A549 (cell line): ENCODE results near the gene ERAP2. TPM values are rescaled to one million over a fixed set of nuclear protein-coding genes. Genes with fewer than 3 reads are reported as not detected.

ENCODE experiments used
- ATAC-seq, 2 experiments: fragments of 200-7000 bp in 1 of 2; fragments of >200 bp in 1 of 2; cut with Nextera tagmentation in 1 of 2; cut with Tn5 transposase in 1 of 2; 3 replicates each; pipeline versions ENCODE4 v1.8.0 to v1.9.1; 2018 to 2020; ENCODE audit warnings: mild to moderate bottlenecking in 1 of 2, moderate library complexity in 1 of 2
- CTCF ChIA-PET: fragments of 300-600 bp; sonication (Branson Sonifier 250); formaldehyde crosslinking; extraction: SDS; loops from one replicate; lab custom pipeline; 2021; ENCODE audit warnings: antibody characterized with exemption, inconsistent platforms; lab: Yijun Ruan, JAX
- POLR2A ChIA-PET: fragments of 350-600 bp; formaldehyde crosslinking; extraction: SDS; loops from one replicate; lab custom pipeline; 2021; ENCODE audit warnings: antibody characterized with exemption, inconsistent platforms; lab: Yijun Ruan, JAX
- DNase-seq, 2 experiments: peaks; one replicate each; pipeline versions ENCODE4 v3.0.0 to v3.0.0-alpha.2; 2011 to 2016; ENCODE audit warnings: low read depth in 1 of 2, low spot score in 1 of 2
- FAIRE-seq: peaks from 2 replicates; lab custom pipeline; 2011; peaks lifted over from hg19 to GRCh38; lab: Jason Lieb, UNC
- H3K27ac ChIP-seq, 2 experiments: fragments of >200 bp; sonication (Bioruptor Twin); formaldehyde crosslinking; 3 replicates each; pipeline ENCODE4 v1.5.1; 2016 to 2017
- H3K4me1 ChIP-seq: fragments of >200 bp; sonication (Bioruptor Twin); formaldehyde crosslinking; 3 replicates; pipeline ENCODE4 v1.6.1; 2016
- H3K4me2 ChIP-seq: fragments of >200 bp; sonication (Bioruptor Twin); formaldehyde crosslinking; 3 replicates; pipeline ENCODE4 v1.6.1; 2016
- H3K4me3 ChIP-seq: fragments of >200 bp; sonication (Bioruptor Twin); formaldehyde crosslinking; 3 replicates; pipeline ENCODE4 v1.5.1; 2016
- H3K9me3 ChIP-seq: fragments of >200 bp; sonication (Bioruptor Twin); formaldehyde crosslinking; 3 replicates; pipeline ENCODE4 v1.6.1; 2016
- CEBPB ChIP-seq, 2 experiments: fragments of >200 bp in 1 of 2; sonication (Bioruptor Twin) in 1 of 2; formaldehyde crosslinking in 1 of 2; IDR thresholded peaks; 2 replicates each; pipeline ENCODE4 v1.6.1; 2012 to 2016
- FOXS1 ChIP-seq: fragments of 250-450 bp; sonication (Bioruptor Pico); IDR thresholded peaks from 2 replicates; pipeline ENCODE4 v1.5.0; 2020; ENCODE audit warnings: mild to moderate bottlenecking, moderate library complexity
- HDAC2 ChIP-seq: fragments of 200-600 bp; sonication (generic); IDR thresholded peaks from 2 replicates; pipeline ENCODE4 v1.6.1; 2016
- JUNB ChIP-seq: fragments of >200 bp; sonication (Bioruptor Twin); formaldehyde crosslinking; IDR thresholded peaks from 2 replicates; pipeline ENCODE4 v1.6.1; 2016
- MAZ ChIP-seq: fragments of 150-350 bp; IDR thresholded peaks from 2 replicates; pipeline ENCODE4 v1.6.1; 2014; ENCODE audit warnings: antibody characterized with exemption, low read depth, low read length, borderline replicate concordance
- TFCP2L1 ChIP-seq: fragments of 250-450 bp; sonication (Bioruptor Pico); IDR thresholded peaks from 2 replicates; pipeline ENCODE4 v1.5.0; 2021; ENCODE audit warnings: mild to moderate bottlenecking
- ZC3H11A ChIP-seq: fragments of 450-650 bp; IDR thresholded peaks from 2 replicates; pipeline ENCODE4 v1.6.1; 2014; ENCODE audit warnings: antibody characterized with exemption, mild to moderate bottlenecking
- ZFP36 ChIP-seq: fragments of 450-650 bp; IDR thresholded peaks from 2 replicates; pipeline ENCODE4 v1.6.1; 2014; ENCODE audit warnings: borderline replicate concordance; ENCODE audit not compliant: partially characterized antibody
- ZNF302 ChIP-seq: fragments of 250-450 bp; sonication (Bioruptor Pico); IDR thresholded peaks from 2 replicates; pipeline ENCODE4 v1.9.0; 2021; ENCODE audit warnings: inconsistent platforms, mild to moderate bottlenecking, moderate library complexity
- WGBS: methylation state at CpG from one replicate; pipeline ENCODE4 v1.1.6; 2017; ENCODE audit errors: missing lambda C conversion rate; 5-methylcytosine and 5-hydroxymethylcytosine counted together
- polyA plus RNA-seq, 4 experiments: library from polyadenylated mRNA; depleted of rRNA in 3 of 4; stranded (reverse); fragments of >200 nt; fragmentation: RNase III in 1 of 4; extraction: RNeasy Plus Mini Kit Qiagen cat#74134 plus additional on column Dnase treatment in 1 of 4; gene quantifications; 2 replicates in 3 of 4; 3 replicates in 1 of 4; pipeline ENCODE4 v1.2.3, GENCODE V29; 2011 to 2017
- TF ChIP-seq, protein P1 (sequence below): fragments of >200 bp; sonication (Bioruptor Twin); formaldehyde crosslinking; IDR thresholded peaks from 3 replicates; pipeline ENCODE4 v1.6.1; 2016
- TF ChIP-seq, protein P2 (sequence below): fragments of >200 bp; sonication (Bioruptor Twin); formaldehyde crosslinking; IDR thresholded peaks from 2 replicates; pipeline ENCODE4 v1.6.1; 2016
- TF ChIP-seq, protein P3 (sequence below): fragments of 200-600 bp; sonication (generic); IDR thresholded peaks from 2 replicates; pipeline ENCODE4 v1.6.1; 2016; ENCODE audit warnings: antibody characterized with exemption, mild to moderate bottlenecking, moderate library complexity
- TF ChIP-seq, protein P4 (sequence below): fragments of 150-350 bp; IDR thresholded peaks from 2 replicates; pipeline ENCODE4 v1.6.1; 2014; ENCODE audit warnings: low read depth, mild to moderate bottlenecking, low read length
- TF ChIP-seq, protein P5 (sequence below): fragments of 450-650 bp; IDR thresholded peaks from 2 replicates; pipeline ENCODE4 v1.6.1; 2014; ENCODE audit warnings: antibody characterized with exemption
- TF ChIP-seq, protein P6 (sequence below): IDR thresholded peaks from 2 replicates; pipeline ENCODE4 v1.6.1; 2012

Gene ERAP2
- polyA plus RNA-seq, 2 of the 4 experiments (the other 2 are of a cell fraction), result 1.0 to 2.2 TPM

DNA sequence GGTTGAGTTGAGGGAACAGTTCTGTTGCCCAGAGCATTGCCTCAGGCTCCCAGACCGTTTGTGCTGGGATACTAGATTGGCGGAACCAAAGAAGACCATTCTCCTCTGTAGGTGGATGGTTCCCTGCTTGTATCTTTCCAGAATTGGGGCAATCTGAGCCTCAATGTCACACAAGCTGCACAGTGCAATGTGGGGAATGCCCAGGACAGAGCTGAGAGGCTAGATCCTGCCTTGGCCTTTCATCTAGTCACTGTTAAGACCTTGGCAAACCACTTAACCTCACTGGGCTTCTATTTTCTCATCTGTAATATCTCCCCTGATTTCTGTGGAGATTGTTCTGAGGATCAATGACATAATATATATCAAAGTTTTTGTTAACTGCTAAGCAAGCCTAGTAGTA, 16.9 kb upstream of the ERAP2 start:
- no peak overlapping the region for H3K4me2 ChIP-seq
- H3K9me3 ChIP-seq, result no peaks in the 10 kb centered on the region
- ATAC-seq (no peak), FAIRE-seq (no peak), DNase-seq (no peak)
- H3K4me3 ChIP-seq, result no peak overlapping the region
- TF ChIP-seq, protein P1, sequence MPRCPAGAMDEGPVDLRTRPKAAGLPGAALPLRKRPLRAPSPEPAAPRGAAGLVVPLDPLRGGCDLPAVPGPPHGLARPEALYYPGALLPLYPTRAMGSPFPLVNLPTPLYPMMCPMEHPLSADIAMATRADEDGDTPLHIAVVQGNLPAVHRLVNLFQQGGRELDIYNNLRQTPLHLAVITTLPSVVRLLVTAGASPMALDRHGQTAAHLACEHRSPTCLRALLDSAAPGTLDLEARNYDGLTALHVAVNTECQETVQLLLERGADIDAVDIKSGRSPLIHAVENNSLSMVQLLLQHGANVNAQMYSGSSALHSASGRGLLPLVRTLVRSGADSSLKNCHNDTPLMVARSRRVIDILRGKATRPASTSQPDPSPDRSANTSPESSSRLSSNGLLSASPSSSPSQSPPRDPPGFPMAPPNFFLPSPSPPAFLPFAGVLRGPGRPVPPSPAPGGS, result no peak
- TF ChIP-seq, protein P2, sequence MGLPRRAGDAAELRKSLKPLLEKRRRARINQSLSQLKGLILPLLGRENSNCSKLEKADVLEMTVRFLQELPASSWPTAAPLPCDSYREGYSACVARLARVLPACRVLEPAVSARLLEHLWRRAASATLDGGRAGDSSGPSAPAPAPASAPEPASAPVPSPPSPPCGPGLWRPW, result no peak
- no peak for TF ChIP-seq ZC3H11A
- 58% methylated on average over 2 of the region's 2 CpGs for WGBS
- no peak overlapping the region for H3K27ac ChIP-seq
- H3K4me1 ChIP-seq, result no peaks in the 10 kb centered on the region
- CTCF ChIA-PET, result interaction anchor here (2.8 kb wide), 1 partner anchor 10 kb away, joined by 9 read pairs; no protein-coding TSS in a partner anchor
- POLR2A ChIA-PET, result no interaction called here

DNA sequence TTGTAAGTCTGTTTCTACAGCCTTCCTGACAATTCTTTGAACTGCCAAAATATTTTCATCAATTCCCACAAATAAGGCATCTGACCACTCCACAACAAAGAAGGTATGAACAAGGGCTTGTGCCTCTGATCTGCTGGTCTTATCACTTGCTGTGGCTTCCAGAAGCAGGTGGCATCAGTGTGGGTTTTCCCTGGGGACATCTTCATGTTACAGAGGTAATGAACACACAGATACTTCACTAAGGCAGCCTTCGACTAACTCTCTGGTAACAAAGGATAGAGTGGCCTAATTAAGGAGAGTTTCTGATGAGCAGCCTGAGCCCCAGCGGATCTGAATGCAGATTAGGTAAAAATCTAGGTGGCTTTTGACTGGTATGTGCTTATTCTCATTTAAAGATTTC, 15.2 kb upstream of the ERAP2 start:
- H3K9me3 ChIP-seq, result no peaks in the 10 kb centered on the region
- no peaks in the 10 kb centered on the region for H3K4me1 ChIP-seq
- WGBS, result 65% methylated on average over 2 of the region's 2 CpGs
- FAIRE-seq (no peak), ATAC-seq (no peak), DNase-seq (no peak)
- CTCF ChIA-PET, result no interaction called here
- TF ChIP-seq CEBPB (IDR thresholded peaks at IDR 0.05), result no peak
- TF ChIP-seq JUNB, result no peak
- no peak for TF ChIP-seq TFCP2L1 (CRISPR knock-in tag)
- no peak for TF ChIP-seq ZNF302 (CRISPR knock-in tag)
- TF ChIP-seq, protein P3, sequence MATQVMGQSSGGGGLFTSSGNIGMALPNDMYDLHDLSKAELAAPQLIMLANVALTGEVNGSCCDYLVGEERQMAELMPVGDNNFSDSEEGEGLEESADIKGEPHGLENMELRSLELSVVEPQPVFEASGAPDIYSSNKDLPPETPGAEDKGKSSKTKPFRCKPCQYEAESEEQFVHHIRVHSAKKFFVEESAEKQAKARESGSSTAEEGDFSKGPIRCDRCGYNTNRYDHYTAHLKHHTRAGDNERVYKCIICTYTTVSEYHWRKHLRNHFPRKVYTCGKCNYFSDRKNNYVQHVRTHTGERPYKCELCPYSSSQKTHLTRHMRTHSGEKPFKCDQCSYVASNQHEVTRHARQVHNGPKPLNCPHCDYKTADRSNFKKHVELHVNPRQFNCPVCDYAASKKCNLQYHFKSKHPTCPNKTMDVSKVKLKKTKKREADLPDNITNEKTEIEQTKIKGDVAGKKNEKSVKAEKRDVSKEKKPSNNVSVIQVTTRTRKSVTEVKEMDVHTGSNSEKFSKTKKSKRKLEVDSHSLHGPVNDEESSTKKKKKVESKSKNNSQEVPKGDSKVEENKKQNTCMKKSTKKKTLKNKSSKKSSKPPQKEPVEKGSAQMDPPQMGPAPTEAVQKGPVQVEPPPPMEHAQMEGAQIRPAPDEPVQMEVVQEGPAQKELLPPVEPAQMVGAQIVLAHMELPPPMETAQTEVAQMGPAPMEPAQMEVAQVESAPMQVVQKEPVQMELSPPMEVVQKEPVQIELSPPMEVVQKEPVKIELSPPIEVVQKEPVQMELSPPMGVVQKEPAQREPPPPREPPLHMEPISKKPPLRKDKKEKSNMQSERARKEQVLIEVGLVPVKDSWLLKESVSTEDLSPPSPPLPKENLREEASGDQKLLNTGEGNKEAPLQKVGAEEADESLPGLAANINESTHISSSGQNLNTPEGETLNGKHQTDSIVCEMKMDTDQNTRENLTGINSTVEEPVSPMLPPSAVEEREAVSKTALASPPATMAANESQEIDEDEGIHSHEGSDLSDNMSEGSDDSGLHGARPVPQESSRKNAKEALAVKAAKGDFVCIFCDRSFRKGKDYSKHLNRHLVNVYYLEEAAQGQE, result no peak
- TF ChIP-seq, protein P4, sequence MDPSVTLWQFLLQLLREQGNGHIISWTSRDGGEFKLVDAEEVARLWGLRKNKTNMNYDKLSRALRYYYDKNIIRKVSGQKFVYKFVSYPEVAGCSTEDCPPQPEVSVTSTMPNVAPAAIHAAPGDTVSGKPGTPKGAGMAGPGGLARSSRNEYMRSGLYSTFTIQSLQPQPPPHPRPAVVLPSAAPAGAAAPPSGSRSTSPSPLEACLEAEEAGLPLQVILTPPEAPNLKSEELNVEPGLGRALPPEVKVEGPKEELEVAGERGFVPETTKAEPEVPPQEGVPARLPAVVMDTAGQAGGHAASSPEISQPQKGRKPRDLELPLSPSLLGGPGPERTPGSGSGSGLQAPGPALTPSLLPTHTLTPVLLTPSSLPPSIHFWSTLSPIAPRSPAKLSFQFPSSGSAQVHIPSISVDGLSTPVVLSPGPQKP, result no peak
- TF ChIP-seq, protein P1, result no peak
- no peak for TF ChIP-seq FOXS1 (CRISPR knock-in tag)
- no peak for TF ChIP-seq MAZ
- TF ChIP-seq, protein P5, sequence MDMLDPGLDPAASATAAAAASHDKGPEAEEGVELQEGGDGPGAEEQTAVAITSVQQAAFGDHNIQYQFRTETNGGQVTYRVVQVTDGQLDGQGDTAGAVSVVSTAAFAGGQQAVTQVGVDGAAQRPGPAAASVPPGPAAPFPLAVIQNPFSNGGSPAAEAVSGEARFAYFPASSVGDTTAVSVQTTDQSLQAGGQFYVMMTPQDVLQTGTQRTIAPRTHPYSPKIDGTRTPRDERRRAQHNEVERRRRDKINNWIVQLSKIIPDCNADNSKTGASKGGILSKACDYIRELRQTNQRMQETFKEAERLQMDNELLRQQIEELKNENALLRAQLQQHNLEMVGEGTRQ, result no peak
- TF ChIP-seq HDAC2, result no peak
- no peak for TF ChIP-seq ZFP36
- TF ChIP-seq, protein P6, sequence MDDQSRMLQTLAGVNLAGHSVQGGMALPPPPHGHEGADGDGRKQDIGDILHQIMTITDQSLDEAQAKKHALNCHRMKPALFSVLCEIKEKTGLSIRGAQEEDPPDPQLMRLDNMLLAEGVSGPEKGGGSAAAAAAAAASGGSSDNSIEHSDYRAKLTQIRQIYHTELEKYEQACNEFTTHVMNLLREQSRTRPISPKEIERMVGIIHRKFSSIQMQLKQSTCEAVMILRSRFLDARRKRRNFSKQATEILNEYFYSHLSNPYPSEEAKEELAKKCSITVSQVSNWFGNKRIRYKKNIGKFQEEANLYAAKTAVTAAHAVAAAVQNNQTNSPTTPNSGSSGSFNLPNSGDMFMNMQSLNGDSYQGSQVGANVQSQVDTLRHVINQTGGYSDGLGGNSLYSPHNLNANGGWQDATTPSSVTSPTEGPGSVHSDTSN, result no peak
- H3K4me3 ChIP-seq, result no peak overlapping the region
- no peak overlapping the region for H3K27ac ChIP-seq
- no peak overlapping the region for H3K4me2 ChIP-seq
- POLR2A ChIA-PET, result no interaction called here
